Measurements from ENCODE around the gene OR10G8.

OR10G8 gene

DNA sequence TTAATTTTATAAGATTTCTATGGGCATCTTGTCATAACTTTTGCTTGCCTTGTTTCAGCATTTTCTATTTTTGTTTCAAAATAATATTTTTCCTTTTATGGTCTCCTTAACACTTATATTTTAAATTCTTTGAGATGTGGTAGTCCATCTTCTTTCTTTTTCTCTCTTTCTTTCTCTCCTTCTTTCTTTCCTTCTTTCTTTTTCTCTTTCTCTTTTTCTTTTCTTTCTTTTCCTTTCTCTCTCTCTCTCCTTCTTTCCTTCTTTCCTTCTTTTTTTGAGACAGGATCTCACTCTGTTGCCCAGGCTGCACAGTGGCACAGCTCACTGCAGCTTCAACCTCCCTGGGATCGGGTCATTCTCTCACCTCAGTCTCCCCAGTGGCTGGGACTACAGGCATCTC, 50.7 kb downstream of the OR10G8 start:
- DNase-seq (ENCODE audit: low spot score) = no peak

DNA sequence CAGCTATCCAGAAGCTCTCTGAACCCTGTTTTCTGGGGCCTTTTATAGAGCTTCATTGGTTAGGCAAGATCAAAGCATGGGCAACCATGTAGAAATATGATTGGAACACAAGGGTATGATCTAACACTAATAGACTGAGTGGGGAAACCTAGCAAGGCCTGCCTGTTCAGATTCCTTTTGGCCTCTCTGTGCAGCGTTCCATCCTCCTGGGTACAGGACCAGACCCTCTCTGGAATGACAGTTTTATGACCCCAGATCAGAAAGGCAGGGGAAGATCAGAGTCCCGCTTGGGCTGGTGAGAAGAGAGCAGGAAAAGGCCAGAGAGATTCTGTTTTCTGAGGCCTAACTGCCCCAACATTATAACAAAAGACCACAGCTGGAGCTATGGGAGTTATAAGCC, 52.0 kb downstream of the OR10G8 start:
- DNase-seq (ENCODE audit: low spot score) = no peak

- no peak for DNase-seq (ENCODE audit: low spot score)
Observed at GRCh38 chr11:124079631-124080326, 53.2 kb downstream of the OR10G8 start.

Data from SK-N-DZ (cell line).